GM21526 (cell line): ENCODE results near the gene CD180.

ENCODE experiments used
- ATAC-seq: cut with Tn5 transposase; IDR thresholded peaks from one replicate; pipeline ENCODE4 v1.9.1; 2021; ENCODE audit warnings: moderate library complexity; ENCODE audit not compliant: unreplicated experiment, low FRiP score

CD180 gene

DNA sequence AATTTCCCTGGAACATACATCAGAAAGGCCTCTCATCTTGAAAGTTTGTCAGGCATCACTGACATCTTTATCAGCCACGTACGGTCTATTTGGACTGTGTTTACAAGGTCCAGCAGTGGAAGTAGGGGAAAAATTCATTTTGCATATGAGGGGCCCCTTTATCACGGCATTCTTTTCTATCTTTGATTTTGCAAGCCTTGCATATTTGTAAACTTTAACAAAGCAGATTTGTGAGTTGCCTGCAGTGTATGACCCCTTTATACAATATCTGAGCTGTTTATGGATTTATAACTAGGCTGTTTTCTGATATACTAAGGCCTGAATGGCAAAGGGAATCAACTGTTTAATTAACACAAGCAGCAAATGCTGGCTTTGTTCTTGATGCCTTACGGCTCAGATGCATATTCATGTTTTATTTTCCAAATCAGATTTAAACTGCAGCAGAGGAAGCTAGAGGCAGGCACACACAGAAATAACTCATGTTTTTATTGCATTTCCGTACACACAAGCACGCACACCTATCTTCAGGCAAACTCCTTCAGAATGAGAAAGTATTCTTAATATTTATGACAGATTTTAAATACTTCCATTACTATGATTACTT is 61.1 kb downstream of the CD180 start:
- ATAC-seq: no peak

DNA sequence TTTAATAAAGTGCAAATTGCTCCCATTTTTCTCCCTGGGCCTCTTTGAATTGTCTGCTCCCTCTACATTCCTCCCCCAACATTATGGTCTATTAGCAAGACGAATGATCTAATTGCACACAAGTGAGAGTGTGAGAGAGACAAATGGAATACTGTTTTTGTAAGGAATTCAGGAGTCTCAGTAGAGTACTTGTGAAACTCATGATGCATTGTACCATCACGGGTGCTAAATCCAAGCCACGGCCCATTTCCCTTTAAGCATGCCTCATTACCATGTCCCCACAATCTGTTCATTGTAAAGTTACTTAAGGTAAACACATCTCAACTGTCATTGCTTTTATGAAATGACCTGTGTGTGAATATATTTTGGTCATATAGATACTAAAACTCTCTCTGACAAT is 62.8 kb downstream of the CD180 start:
- no peak for ATAC-seq

DNA sequence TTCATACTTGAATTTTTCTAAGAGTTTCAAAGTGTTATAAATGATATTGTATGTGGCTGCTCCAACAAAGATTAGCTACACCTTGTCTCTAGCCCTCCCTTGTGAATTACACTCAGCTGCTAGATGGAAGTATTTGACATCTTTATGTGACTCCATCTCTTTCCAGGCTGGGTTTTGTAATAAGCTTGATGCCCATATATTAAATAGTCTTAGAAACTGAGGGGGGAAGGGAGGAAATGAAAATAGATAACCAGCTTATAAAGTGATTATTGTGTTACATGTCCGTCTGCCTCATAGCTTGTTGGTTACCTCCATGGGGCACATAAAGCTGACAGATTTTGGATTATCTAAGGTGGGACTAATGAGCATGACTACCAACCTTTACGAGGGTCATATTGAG is 63.4 kb downstream of the CD180 start:
- ATAC-seq: no peak

DNA sequence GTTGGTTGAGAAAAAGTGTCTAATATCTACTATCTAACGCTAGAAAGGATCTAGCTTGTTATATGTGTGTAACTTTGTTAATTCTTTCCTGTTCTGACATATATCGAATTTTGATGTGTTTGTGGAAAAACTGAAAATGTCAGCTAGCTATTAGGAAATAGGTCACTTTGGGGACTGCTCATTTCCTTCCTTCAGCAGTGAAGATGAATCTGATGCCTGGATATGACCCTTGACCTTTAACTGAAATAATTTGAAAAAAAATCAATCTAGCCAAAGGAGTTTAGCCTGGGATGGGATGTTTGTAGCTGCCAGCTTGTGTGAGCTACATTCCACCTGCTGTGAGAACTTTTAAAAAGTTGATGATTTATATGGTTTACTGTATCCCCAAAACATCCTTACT is 66.8 kb downstream of the CD180 start:
- no peak for ATAC-seq
